HepG2 (cell line): ENCODE results near the gene FKBP5. TPM values are rescaled to one million over a fixed set of nuclear protein-coding genes. Genes with fewer than 3 reads are reported as not detected.
A peak's percentile ranks its signal among the peaks of the same experiment; 100 is the strongest.

Experiments used
- AHR ChIP-seq: IDR thresholded peaks from 2 replicates; pipeline ENCODE4 v1.6.1; 2018; ENCODE audit warnings: missing genetic modification reagents, missing compliant biosample characterization
- ARID2 ChIP-seq: sonication (generic); formaldehyde crosslinking; IDR thresholded peaks from 2 replicates; pipeline ENCODE4 v1.8.1; 2022; ENCODE audit warnings: mild to moderate bottlenecking, missing genetic modification reagents, borderline replicate concordance
- FOXM1 ChIP-seq: sonication (generic); formaldehyde crosslinking; IDR thresholded peaks from 2 replicates; pipeline ENCODE4 v1.5.0; 2020; ENCODE audit warnings: missing genetic modification reagents
- GFI1 ChIP-seq: sonication (generic); formaldehyde crosslinking; IDR thresholded peaks from 2 replicates; pipeline ENCODE4 v1.5.0; 2020; ENCODE audit warnings: missing genetic modification reagents, mild to moderate bottlenecking, borderline replicate concordance
- HIVEP1 ChIP-seq: sonication (generic); formaldehyde crosslinking; IDR thresholded peaks from 2 replicates; pipeline ENCODE4 v1.4.0; 2020; ENCODE audit warnings: mild to moderate bottlenecking, missing genetic modification reagents
- HOXA5 ChIP-seq: sonication (generic); formaldehyde crosslinking; IDR thresholded peaks from 2 replicates; pipeline ENCODE4 v1.4.0; 2020; ENCODE audit warnings: missing genetic modification reagents
- HOXA9 ChIP-seq: sonication (generic); formaldehyde crosslinking; IDR thresholded peaks from 2 replicates; pipeline ENCODE4 v1.8.1; 2022; ENCODE audit warnings: missing genetic modification reagents, mild to moderate bottlenecking, moderate library complexity, borderline replicate concordance
- ISX ChIP-seq: sonication (generic); formaldehyde crosslinking; conservative IDR thresholded peaks from 2 replicates; pipeline ENCODE4 v1.5.0; 2020; ENCODE audit warnings: missing genetic modification reagents
- MED13 ChIP-seq: sonication (generic); formaldehyde crosslinking; IDR thresholded peaks from 2 replicates; pipeline ENCODE4 v1.5.0; 2020; ENCODE audit warnings: missing genetic modification reagents
- NKX3-1 ChIP-seq: sonication (generic); formaldehyde crosslinking; IDR thresholded peaks from 2 replicates; pipeline ENCODE4 v1.5.0; 2020; ENCODE audit warnings: missing genetic modification reagents
- PRPF4 ChIP-seq: fragments of 200-400 bp; formaldehyde crosslinking; IDR thresholded peaks from 2 replicates; pipeline ENCODE4 v1.6.1; 2016; ENCODE audit warnings: low read length, low read depth; ENCODE audit not compliant: poor library complexity, severe bottlenecking
- PTBP1 ChIP-seq: fragments of 200-400 bp; formaldehyde crosslinking; IDR thresholded peaks from 2 replicates; pipeline ENCODE4 v1.6.1; 2018; ENCODE audit warnings: low read length, low read depth; ENCODE audit not compliant: poor library complexity, severe bottlenecking
- SAP130 ChIP-seq: IDR thresholded peaks from 2 replicates; pipeline ENCODE4 v1.6.1; 2016; ENCODE audit warnings: low read depth
- SNRNP70 ChIP-seq: fragments of 200-400 bp; formaldehyde crosslinking; IDR thresholded peaks from 2 replicates; pipeline ENCODE4 v1.6.1; 2017; ENCODE audit warnings: mild to moderate bottlenecking, low read depth, low read length, moderate library complexity
- TCF7 ChIP-seq: sonication (generic); IDR thresholded peaks from 2 replicates; pipeline ENCODE4 v1.6.1; 2016; ENCODE audit warnings: antibody characterized with exemption, low read depth
- THAP11 ChIP-seq: IDR thresholded peaks from 2 replicates; pipeline ENCODE4 v1.6.1; 2016; ENCODE audit warnings: missing biosample characterization, missing genetic modification reagents
- U2AF2 ChIP-seq: fragments of 200-400 bp; formaldehyde crosslinking; IDR thresholded peaks from 2 replicates; pipeline ENCODE4 v1.6.1; 2017; ENCODE audit warnings: low read depth, mild to moderate bottlenecking, low read length
- ZFP36L1 ChIP-seq: sonication (generic); formaldehyde crosslinking; IDR thresholded peaks from 2 replicates; pipeline ENCODE4 v1.8.0; 2022; ENCODE audit warnings: mild to moderate bottlenecking, missing genetic modification reagents, moderate library complexity
- ZNF225 ChIP-seq: sonication (generic); formaldehyde crosslinking; IDR thresholded peaks from 2 replicates; pipeline ENCODE4 v1.4.0; 2020; ENCODE audit warnings: mild to moderate bottlenecking, missing genetic modification reagents
- ZNF333 ChIP-seq: sonication (generic); formaldehyde crosslinking; IDR thresholded peaks from 2 replicates; pipeline ENCODE4 v1.4.0; 2020; ENCODE audit warnings: mild to moderate bottlenecking, missing genetic modification reagents, borderline replicate concordance
- ZNF343 ChIP-seq: sonication (generic); formaldehyde crosslinking; IDR thresholded peaks from 2 replicates; pipeline ENCODE4 v1.4.0; 2020; ENCODE audit warnings: mild to moderate bottlenecking, missing genetic modification reagents
- ZNF652 ChIP-seq: IDR thresholded peaks from 2 replicates; pipeline ENCODE4 v1.6.1; 2016; ENCODE audit warnings: low read depth, borderline replicate concordance
- polyA plus RNA-seq, 8 experiments: library from polyadenylated mRNA; depleted of rRNA in 3 of 8; stranded (reverse) in 7 of 8; unstranded in 1 of 8; fragments of >200 nt; fragmentation: Illumina TruSeq in 4 of 8; extraction: Trizol in 4 of 8; gene quantifications; 2 replicates each; pipeline versions ENCODE4 v1.2.1 to v1.2.3, GENCODE V29; 2011 to 2016; ENCODE audit warnings: low read depth in 4 of 8, missing spikeins in 1 of 8, mixed read lengths in 1 of 8; ENCODE audit not compliant: insufficient read depth in 1 of 8
- total RNA-seq, 5 experiments: library from RNA; depleted of rRNA; stranded (reverse); fragments of >200 nt; fragmentation: Illumina TruSeq; extraction: Trizol; gene quantifications; 2 replicates each; pipeline ENCODE4 v1.2.3, GENCODE V29; 2016; ENCODE audit warnings: low read depth in 1 of 5
- TF ChIP-seq, protein P1 (sequence below): conservative IDR thresholded peaks from 2 replicates; pipeline ENCODE4 v1.6.1; 2018; ENCODE audit warnings: missing genetic modification reagents
- TF ChIP-seq, protein P2 (sequence below): sonication (generic); formaldehyde crosslinking; IDR thresholded peaks from 2 replicates; pipeline ENCODE4 v1.4.0; 2020; ENCODE audit warnings: missing genetic modification reagents, borderline replicate concordance
- TF ChIP-seq, protein P3 (sequence below): IDR thresholded peaks from 2 replicates; pipeline ENCODE4 v1.6.1; 2016

Gene FKBP5
- total and polyA plus RNA-seq, 2 of the 13 experiments (the other 11 are each of a cell fraction or from before 2014, with no cell fraction given), result 8.0 to 17.4 TPM

DNA sequence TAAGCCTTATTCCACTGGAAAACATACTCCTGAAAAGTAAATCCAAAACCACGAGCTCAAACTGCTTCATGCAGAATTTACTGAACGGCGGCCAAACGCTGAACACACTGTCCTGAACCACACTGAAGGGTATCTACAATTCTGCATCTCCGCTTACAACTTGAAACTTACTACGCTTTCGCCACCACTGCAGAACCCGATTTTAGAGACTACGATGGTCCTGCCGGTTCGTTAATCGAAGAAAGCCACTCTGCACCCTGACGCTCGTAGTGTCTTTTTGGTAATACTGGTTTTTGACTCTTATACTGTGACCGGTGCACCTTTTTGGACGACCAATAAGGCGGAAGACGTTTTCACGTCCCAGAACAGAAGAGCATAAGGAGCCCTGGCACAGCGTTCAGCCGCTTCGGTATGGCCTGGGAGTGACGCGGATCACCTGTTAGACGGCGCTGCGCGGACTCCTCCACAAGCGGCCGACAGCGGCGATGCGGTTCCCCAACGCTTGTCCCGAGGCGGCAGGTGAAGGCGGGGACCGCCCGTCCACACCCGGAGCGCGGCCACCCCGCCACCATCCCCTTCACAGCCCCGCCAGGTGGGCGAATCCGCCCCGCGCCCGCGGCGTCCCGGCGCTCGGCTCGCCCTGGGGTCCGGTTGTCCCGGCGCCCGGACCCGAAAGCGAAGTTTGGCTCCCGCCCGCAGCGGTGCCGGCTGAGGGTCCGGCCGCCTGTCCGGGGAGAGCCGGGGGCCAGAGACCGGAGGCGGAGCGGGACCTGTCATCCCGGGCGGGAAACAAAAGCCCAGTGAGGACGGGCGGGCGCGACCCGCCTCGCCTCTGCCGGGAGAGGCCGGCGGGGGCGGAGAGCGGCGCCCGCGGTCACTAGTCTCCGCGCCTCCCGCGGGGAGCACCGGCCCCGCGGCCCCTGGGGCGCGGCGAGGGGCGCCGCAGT is 784 bp downstream of the FKBP5 start (continued):
- TF ChIP-seq HOXA9 (CRISPR knock-in tag) (no peak), GFI1 (CRISPR knock-in tag) (no peak), FOXM1 (CRISPR knock-in tag) (no peak), ISX (0 out of 2 replicates have a peak, but pooled peaks have one; percentile 22), THAP11 (CRISPR knock-in tag) (no peak), ARID2 (CRISPR knock-in tag) (no peak), PTBP1 (no peak), NKX3-1 (CRISPR knock-in tag) (no peak), AHR (CRISPR knock-in tag) (no peak), TCF7 (no peak), ZNF225 (CRISPR knock-in tag) (no peak), ZFP36L1 (CRISPR knock-in tag) (0 out of 2 replicates have a peak, but pooled peaks have one; percentile 62), PRPF4 (no peak), SAP130 (CRISPR knock-in tag) (peak; percentile 74), MED13 (CRISPR knock-in tag) (no peak), SNRNP70 (no peak), ZNF343 (CRISPR knock-in tag) (no peak), HOXA5 (CRISPR knock-in tag) (no peak), ZNF652 (CRISPR knock-in tag) (no peak), ZNF333 (CRISPR knock-in tag) (no peak), HIVEP1 (CRISPR knock-in tag) (no peak), U2AF2 (no peak)
- TF ChIP-seq, protein P1, sequence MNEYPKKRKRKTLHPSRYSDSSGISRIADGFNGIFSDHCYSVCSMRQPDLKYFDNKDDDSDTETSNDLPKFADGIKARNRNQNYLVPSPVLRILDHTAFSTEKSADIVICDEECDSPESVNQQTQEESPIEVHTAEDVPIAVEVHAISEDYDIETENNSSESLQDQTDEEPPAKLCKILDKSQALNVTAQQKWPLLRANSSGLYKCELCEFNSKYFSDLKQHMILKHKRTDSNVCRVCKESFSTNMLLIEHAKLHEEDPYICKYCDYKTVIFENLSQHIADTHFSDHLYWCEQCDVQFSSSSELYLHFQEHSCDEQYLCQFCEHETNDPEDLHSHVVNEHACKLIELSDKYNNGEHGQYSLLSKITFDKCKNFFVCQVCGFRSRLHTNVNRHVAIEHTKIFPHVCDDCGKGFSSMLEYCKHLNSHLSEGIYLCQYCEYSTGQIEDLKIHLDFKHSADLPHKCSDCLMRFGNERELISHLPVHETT, result 0 out of 2 replicates have a peak, but pooled peaks have one; percentile 58
- TF ChIP-seq, protein P2, sequence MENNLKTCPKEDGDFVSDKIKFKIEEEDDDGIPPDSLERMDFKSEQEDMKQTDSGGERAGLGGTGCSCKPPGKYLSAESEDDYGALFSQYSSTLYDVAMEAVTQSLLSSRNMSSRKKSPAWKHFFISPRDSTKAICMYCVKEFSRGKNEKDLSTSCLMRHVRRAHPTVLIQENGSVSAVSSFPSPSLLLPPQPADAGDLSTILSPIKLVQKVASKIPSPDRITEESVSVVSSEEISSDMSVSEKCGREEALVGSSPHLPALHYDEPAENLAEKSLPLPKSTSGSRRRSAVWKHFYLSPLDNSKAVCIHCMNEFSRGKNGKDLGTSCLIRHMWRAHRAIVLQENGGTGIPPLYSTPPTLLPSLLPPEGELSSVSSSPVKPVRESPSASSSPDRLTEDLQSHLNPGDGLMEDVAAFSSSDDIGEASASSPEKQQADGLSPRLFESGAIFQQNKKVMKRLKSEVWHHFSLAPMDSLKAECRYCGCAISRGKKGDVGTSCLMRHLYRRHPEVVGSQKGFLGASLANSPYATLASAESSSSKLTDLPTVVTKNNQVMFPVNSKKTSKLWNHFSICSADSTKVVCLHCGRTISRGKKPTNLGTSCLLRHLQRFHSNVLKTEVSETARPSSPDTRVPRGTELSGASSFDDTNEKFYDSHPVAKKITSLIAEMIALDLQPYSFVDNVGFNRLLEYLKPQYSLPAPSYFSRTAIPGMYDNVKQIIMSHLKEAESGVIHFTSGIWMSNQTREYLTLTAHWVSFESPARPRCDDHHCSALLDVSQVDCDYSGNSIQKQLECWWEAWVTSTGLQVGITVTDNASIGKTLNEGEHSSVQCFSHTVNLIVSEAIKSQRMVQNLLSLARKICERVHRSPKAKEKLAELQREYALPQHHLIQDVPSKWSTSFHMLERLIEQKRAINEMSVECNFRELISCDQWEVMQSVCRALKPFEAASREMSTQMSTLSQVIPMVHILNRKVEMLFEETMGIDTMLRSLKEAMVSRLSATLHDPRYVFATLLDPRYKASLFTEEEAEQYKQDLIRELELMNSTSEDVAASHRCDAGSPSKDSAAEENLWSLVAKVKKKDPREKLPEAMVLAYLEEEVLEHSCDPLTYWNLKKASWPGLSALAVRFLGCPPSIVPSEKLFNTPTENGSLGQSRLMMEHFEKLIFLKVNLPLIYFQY (CRISPR knock-in tag), result peak; percentile 40; the same call in 1 of the 2 replicates
- TF ChIP-seq, protein P3, sequence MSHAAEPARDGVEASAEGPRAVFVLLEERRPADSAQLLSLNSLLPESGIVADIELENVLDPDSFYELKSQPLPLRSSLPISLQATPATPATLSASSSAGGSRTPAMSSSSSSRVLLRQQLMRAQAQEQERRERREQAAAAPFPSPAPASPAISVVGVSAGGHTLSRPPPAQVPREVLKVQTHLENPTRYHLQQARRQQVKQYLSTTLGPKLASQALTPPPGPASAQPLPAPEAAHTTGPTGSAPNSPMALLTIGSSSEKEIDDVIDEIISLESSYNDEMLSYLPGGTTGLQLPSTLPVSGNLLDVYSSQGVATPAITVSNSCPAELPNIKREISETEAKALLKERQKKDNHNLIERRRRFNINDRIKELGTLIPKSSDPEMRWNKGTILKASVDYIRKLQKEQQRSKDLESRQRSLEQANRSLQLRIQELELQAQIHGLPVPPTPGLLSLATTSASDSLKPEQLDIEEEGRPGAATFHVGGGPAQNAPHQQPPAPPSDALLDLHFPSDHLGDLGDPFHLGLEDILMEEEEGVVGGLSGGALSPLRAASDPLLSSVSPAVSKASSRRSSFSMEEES (CRISPR knock-in tag), result no peak
